Measurements from ENCODE around the gene KRTAP9-6. TPM values are rescaled to one million over a fixed set of nuclear protein-coding genes. Genes with fewer than 3 reads are reported as not detected.

Gene KRTAP9-6
- total and polyA plus RNA-seq, 2 of the 13 experiments (the other 11 are each of a cell fraction or from before 2014, with no cell fraction given), result not detected

GRCh38 chr17:41294016-41294415 lies 28.8 kb downstream of the KRTAP9-6 start:
- BruUV-seq (replicated peaks), result no TSS peak
- Histone ChIP-seq H3K4me3 (replicated peaks in 1 of 3; ENCODE audit: insufficient read depth in 1 of 3, low read depth in 2 of 3, low read length in 3 of 3) (no peak overlapping the region), H3K4me2 (ENCODE audit: low read depth, low read length) (no peak overlapping the region), H2AFZ (ENCODE audit: low read length) (no peak overlapping the region), H3K27me3 (ENCODE audit: control insufficient read depth in 1 of 2, insufficient read depth in 2 of 2, low read length in 2 of 2) (peaks cover 0 to 2% of the 10 kb centered on the region in 2 experiments; a peak in 1 of 5 replicates), H3K36me3 (replicated peaks in 1 of 2; ENCODE audit: control insufficient read depth in 1 of 2, insufficient read depth in 2 of 2, low read length in 2 of 2) (no peaks in the 10 kb centered on the region), H3K9ac (ENCODE audit: insufficient read depth, low read depth, low read length) (no peak overlapping the region), H3K9me3 (ENCODE audit: low read length) (no peaks in the 10 kb centered on the region), H3K4me1 (ENCODE audit: insufficient read depth, low read length) (no peaks in the 10 kb centered on the region), H3K79me2 (ENCODE audit: insufficient read depth, low read length) (no peaks in the 10 kb centered on the region), H3K27ac (ENCODE audit: extremely low read length, insufficient read depth, low read length) (no peak overlapping the region), H4K20me1 (ENCODE audit: insufficient read depth, low read length) (no peaks in the 10 kb centered on the region)
- in situ Hi-C loops (cut with HindIII; ENCODE audit: extremely low pct_ligation_motif_present, low pct_unique_long_range_greater_than_20kb), result no loop called here
- intact Hi-C loops (cut with micrococcal nuclease; ENCODE audit: unreplicated experiment), result no loop called here
- DNase-seq (ENCODE audit: low spot score), result no peak
- POLR2A ChIA-PET, result no interaction called here
- no peak for FAIRE-seq
- CTCF ChIA-PET (ENCODE audit: low intra/inter-chr PET ratio, low total read pairs), result no interaction called here
- 0% methylated on average over 1 of the region's 1 CpG for WGBS (ENCODE audit: low lambda C conversion rate)
- no peak for ATAC-seq
- no peak for TF ChIP-seq NFYB (CRISPR knock-in tag; IDR thresholded peaks at IDR 0.05)
- TF ChIP-seq NPAS2 (CRISPR knock-in tag; IDR thresholded peaks at IDR 0.05; ENCODE audit: borderline replicate concordance), result no peak
- no peak for TF ChIP-seq MXD1 (CRISPR knock-in tag; IDR thresholded peaks at IDR 0.05)
- TF ChIP-seq ZNF225 (CRISPR knock-in tag; IDR thresholded peaks at IDR 0.05), result no peak
- no peak for TF ChIP-seq ADNP (CRISPR knock-in tag; IDR thresholded peaks at IDR 0.05)
- TF ChIP-seq MIER2 (CRISPR knock-in tag; IDR thresholded peaks at IDR 0.05), result no peak
- TF ChIP-seq IKZF1 (IDR thresholded peaks at IDR 0.05), result no peak
- no peak for TF ChIP-seq ARNTL (CRISPR knock-in tag; IDR thresholded peaks at IDR 0.05)
- TF ChIP-seq RARA (CRISPR knock-in tag; IDR thresholded peaks at IDR 0.05), result no peak
- TF ChIP-seq SMYD3 (CRISPR knock-in tag; IDR thresholded peaks at IDR 0.05), result no peak
- no peak for TF ChIP-seq ATF3 (CRISPR knock-in tag; IDR thresholded peaks at IDR 0.05)
- no peak for TF ChIP-seq UBTF (CRISPR knock-in tag; IDR thresholded peaks at IDR 0.05)
- no peak for TF ChIP-seq PHF5A (CRISPR knock-in tag; IDR thresholded peaks at IDR 0.05; ENCODE audit: low read depth, unreplicated experiment)
- no peak for TF ChIP-seq SOX13 (IDR thresholded peaks at IDR 0.05)
- no peak for TF ChIP-seq SOX13 (CRISPR knock-in tag; conservative IDR thresholded peaks at IDR 0.05 in 1 of 2, IDR thresholded peaks at IDR 0.05 in 1 of 2)
- TF ChIP-seq ZNF670 (CRISPR knock-in tag; IDR thresholded peaks at IDR 0.05; ENCODE audit: borderline replicate concordance), result no peak
